Esophagus squamous epithelium (tissue), 4 donors: ENCODE data around the gene TSC1.

ENCODE experiments used
- CTCF ChIP-seq, 6 experiments: fragments of 450-650 bp in 4 of 6; fragments of 200-600 bp in 2 of 6; sonication (generic) in 2 of 6; IDR thresholded peaks; one replicate each; pipeline ENCODE4 v1.5.1; 2016 to 2019; ENCODE audit warnings: antibody characterized with exemption in 6 of 6, mild to moderate bottlenecking in 4 of 6, moderate library complexity in 4 of 6
- POLR2A ChIP-seq, 4 donors: fragments of 450-650 bp; IDR thresholded peaks; one replicate each; pipeline ENCODE4 v1.6.1; 2017; ENCODE audit warnings: antibody characterized with exemption in 4 of 4, mild to moderate bottlenecking in 4 of 4, moderate library complexity in 3 of 4

DNA sequence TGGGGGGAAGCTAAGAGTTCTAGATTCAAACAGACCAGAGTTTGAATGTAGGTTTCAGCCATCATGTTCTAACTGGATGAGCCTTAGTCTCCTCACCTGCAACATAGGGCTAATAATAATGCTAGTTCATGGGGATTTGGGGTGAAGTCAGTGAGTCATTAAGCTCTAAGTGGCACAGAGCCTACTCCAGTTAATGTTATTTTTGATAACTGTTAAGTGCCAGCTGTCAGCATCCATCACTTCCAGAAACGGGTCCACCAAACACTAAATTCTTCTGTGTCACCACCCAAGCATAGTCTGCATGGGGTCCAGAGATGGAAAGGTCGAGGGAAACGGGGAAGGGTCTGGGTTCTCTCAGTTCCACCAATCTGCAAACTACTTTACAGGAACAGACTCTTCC, 1.8 kb upstream of the TSC1 start:
- TF ChIP-seq CTCF (IDR thresholded peaks at IDR 0.05) (no peak), POLR2A (IDR thresholded peaks at IDR 0.05) (no peak)
